Activated T-cell treated with anti-CD3 and anti-CD28 coated beads, Interleukin-2, amount 50 U/mL, for 24 hours (primary cell): ENCODE results near the gene COX10.
"Not testable (repeated sequence)": the region's sequence is repeated elsewhere in the genome, so short reads cannot be mapped to it uniquely, and the experiment has no call there.

Experiments used
- DNase-seq: peaks from one replicate; pipeline ENCODE4 v3.0.0-alpha.2; 2020
- H3K27ac Mint-ChIP-seq: 2 replicates; pipeline ENCODE4 v1.8.0; 2020; ENCODE audit warnings: mild to moderate bottlenecking, mixed read lengths
- H3K27me3 Mint-ChIP-seq: 2 replicates; pipeline ENCODE4 v1.8.0; 2020; ENCODE audit warnings: mixed read lengths
- H3K36me3 Mint-ChIP-seq: 2 replicates; pipeline ENCODE4 v1.8.0; 2020; ENCODE audit warnings: low read depth, mixed read lengths
- H3K4me1 Mint-ChIP-seq: 2 replicates; pipeline ENCODE4 v1.8.0; 2020; ENCODE audit warnings: low read depth, mixed read lengths
- H3K4me3 Mint-ChIP-seq: 2 replicates; pipeline ENCODE4 v1.8.0; 2020; ENCODE audit warnings: mild to moderate bottlenecking, moderate library complexity, mixed read lengths
- H3K9me3 Mint-ChIP-seq: 2 replicates; pipeline ENCODE4 v1.8.0; 2020; ENCODE audit warnings: mixed read lengths

Gene COX10

GRCh38 chr17:14236032-14236431, 166.7 kb downstream of the COX10 start:
- not testable (repeated sequence) for H3K4me1 Mint-ChIP-seq, H3K27me3 Mint-ChIP-seq, H3K36me3 Mint-ChIP-seq, H3K27ac Mint-ChIP-seq, H3K4me3 Mint-ChIP-seq, H3K9me3 Mint-ChIP-seq, DNase-seq

DNA sequence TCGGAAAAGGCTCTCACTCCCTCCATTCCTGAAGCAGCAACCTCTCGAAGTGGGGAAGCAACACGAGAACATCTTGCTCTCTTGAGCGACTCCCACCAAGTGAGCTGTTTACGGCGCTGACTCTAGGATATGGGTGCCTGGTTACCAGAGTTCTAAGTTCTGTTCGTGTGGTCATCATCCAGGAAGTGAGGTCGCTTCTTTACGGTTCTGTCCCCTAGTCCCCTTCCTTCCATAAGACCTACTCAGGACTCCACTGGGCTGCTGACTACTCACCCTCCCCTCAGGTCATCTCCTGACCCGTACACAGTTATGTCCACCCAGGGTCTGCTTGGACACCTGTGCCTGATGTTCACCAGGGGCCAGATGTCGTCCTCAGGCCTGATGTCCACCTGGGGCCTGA, 167.5 kb downstream of the COX10 start, which contains the start of gene CDRT15:
Gene CDRT15, minus strand, starts transcription at position 101 of the 400 bp plus-strand sequence. Its CDS starts 29 bp downstream, at position 72.
- H3K27ac Mint-ChIP-seq, H3K9me3 Mint-ChIP-seq, DNase-seq, H3K4me1 Mint-ChIP-seq, H3K27me3 Mint-ChIP-seq, H3K4me3 Mint-ChIP-seq, H3K36me3 Mint-ChIP-seq: not testable (repeated sequence)

DNA sequence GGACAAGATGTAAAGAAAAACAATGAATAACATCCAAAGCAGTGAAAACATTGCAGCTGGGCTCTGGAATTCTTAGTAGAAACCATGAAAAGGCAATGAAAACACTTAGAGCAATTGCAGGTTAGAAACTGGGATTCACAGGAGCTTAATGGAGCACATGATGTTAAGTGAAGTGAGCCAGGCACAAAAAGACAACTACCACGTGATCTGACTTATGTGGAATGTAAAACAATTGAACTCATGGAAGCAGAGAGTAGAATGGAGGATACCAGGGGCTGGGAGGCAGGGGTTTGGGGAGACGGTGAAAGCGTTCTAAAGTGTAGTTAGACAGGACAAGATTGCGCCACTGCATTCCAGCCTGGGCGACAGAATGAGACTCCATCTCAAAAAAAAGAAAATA, 170.0 kb downstream of the COX10 start:
- H3K27ac Mint-ChIP-seq, H3K27me3 Mint-ChIP-seq, H3K4me1 Mint-ChIP-seq, H3K4me3 Mint-ChIP-seq, H3K36me3 Mint-ChIP-seq, DNase-seq, H3K9me3 Mint-ChIP-seq: not testable (repeated sequence)

GRCh38 chr17:14245002-14245401, 175.7 kb downstream of the COX10 start:
- Mint-ChIP-seq H3K4me3 (no peak overlapping the region), H3K36me3 (no peaks in the 10 kb centered on the region), H3K27ac (no peak overlapping the region), H3K9me3 (no peaks in the 10 kb centered on the region), H3K27me3 (no peaks in the 10 kb centered on the region), H3K4me1 (no peaks in the 10 kb centered on the region)
- no peak for DNase-seq

- H3K4me1 Mint-ChIP-seq = no peaks in the 10 kb centered on the region
- H3K9me3 Mint-ChIP-seq = no peaks in the 10 kb centered on the region
- no peaks in the 10 kb centered on the region for H3K27me3 Mint-ChIP-seq
Observed at GRCh38 chr17:14245629-14246028, 176.3 kb downstream of the COX10 start.

More at GRCh38 chr17:14245629-14246028, 176.3 kb downstream of the COX10 start:
- no peak overlapping the region for H3K4me3 Mint-ChIP-seq
- DNase-seq = no peak
- H3K36me3 Mint-ChIP-seq = no peaks in the 10 kb centered on the region
- H3K27ac Mint-ChIP-seq = no peak overlapping the region
